Type B pancreatic cell (in vitro differentiated cells): ENCODE results near the gene IL17C. TPM values are rescaled to one million over a fixed set of nuclear protein-coding genes. Genes with fewer than 3 reads are reported as not detected.

Experiments used
- DNase-seq: peaks from one replicate; pipeline ENCODE4 v3.0.0; 2021; ENCODE audit warnings: mixed read lengths; ENCODE audit not compliant: unreplicated experiment; ENCODE audit errors: extremely low spot score
- H3K27ac Mint-ChIP-seq: 2 replicates; pipeline ENCODE4 v1.8.0; 2021; ENCODE audit warnings: mild to moderate bottlenecking, mixed read lengths
- H3K27me3 Mint-ChIP-seq: 2 replicates; pipeline ENCODE4 v1.8.0; 2021; ENCODE audit warnings: mixed read lengths
- H3K36me3 Mint-ChIP-seq: 2 replicates; pipeline ENCODE4 v1.8.0; 2021; ENCODE audit warnings: mixed read lengths
- H3K4me1 Mint-ChIP-seq: one replicate; pipeline ENCODE4 v1.8.0; 2021; ENCODE audit warnings: mixed read lengths; ENCODE audit not compliant: unreplicated experiment
- H3K4me3 Mint-ChIP-seq: 2 replicates; pipeline ENCODE4 v1.8.0; 2021; ENCODE audit warnings: mild to moderate bottlenecking, mixed read lengths
- H3K9me3 Mint-ChIP-seq: 2 replicates; pipeline ENCODE4 v1.8.0; 2021; ENCODE audit warnings: mixed read lengths
- CTCF ChIP-seq: fragments of 200-600 bp; sonication (generic); conservative IDR thresholded peaks from 2 replicates; pipeline ENCODE4 v1.5.0; 2021; ENCODE audit warnings: antibody characterized with exemption, mild to moderate bottlenecking
- total RNA-seq: library from RNA; stranded (reverse); gene quantifications from 2 replicates; pipeline ENCODE4 v1.2.1, GENCODE V29; 2021; ENCODE audit warnings: low replicate concordance

Gene IL17C
- total RNA-seq, 1 donor from 2014 or later: 0.39 TPM

- Mint-ChIP-seq H3K27ac (peak overlapping the region; percentile 64), H3K27me3 (peaks cover 18% of the 10 kb centered on the region), H3K9me3 (no peaks in the 10 kb centered on the region), H3K4me3 (no peak overlapping the region), H3K4me1 (peaks cover 9% of the 10 kb centered on the region), H3K36me3 (no peaks in the 10 kb centered on the region)
- TF ChIP-seq CTCF: no peak
- DNase-seq: no peak
Measured at GRCh38 chr16:88640498-88641247, 2.3 kb downstream of the IL17C start.

DNA sequence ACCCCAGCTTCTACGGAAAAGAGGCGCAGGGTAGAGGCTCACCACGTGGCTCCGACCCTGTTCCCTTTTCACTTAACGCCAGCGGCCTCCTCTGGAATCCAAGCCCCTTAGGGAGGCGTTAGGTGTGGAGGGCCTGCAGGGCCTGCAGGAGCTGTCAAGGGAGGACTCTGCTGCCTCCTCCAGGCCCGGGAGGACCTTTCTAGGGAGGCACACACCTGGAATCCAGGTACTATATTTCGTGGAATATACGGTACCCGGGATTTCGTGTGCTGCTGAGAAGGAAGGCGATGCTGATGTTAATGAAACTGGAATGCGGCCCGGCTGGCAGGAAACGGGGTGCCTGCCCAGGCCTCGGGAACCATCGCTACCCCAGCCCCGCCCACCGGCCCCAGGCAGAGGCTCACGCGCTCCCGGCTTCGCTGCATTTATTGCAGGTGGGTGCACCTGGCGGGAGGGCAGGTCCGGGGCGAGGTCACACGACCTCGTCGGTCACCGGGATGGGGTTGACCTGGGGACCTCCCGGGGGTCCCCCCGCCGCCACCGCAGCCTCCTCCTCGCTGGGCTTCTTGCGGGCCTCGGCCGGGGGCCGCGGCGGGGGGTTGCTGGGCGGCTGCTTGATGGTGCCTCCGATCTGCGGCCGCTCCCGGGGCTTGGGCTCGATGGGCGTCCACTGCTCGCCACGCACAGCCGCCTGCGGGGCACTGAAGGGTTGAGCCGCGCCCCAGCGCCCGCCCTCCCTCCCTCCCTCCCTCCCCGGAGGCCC lies 4.7 kb downstream of the IL17C start:
- no peak for TF ChIP-seq CTCF
- no peaks in the 10 kb centered on the region for H3K36me3 Mint-ChIP-seq
- H3K4me3 Mint-ChIP-seq: no peak overlapping the region
- H3K9me3 Mint-ChIP-seq: no peaks in the 10 kb centered on the region
- H3K4me1 Mint-ChIP-seq: peaks cover 4% of the 10 kb centered on the region
- H3K27me3 Mint-ChIP-seq: peaks cover 7% of the 10 kb centered on the region
- DNase-seq: no peak
- H3K27ac Mint-ChIP-seq: no peak overlapping the region

GRCh38 chr16:88643644-88643932 lies 5.2 kb downstream of the IL17C start:
- H3K9me3 Mint-ChIP-seq: no peaks in the 10 kb centered on the region
- TF ChIP-seq CTCF: no peak
- no peak overlapping the region for H3K4me3 Mint-ChIP-seq

DNA sequence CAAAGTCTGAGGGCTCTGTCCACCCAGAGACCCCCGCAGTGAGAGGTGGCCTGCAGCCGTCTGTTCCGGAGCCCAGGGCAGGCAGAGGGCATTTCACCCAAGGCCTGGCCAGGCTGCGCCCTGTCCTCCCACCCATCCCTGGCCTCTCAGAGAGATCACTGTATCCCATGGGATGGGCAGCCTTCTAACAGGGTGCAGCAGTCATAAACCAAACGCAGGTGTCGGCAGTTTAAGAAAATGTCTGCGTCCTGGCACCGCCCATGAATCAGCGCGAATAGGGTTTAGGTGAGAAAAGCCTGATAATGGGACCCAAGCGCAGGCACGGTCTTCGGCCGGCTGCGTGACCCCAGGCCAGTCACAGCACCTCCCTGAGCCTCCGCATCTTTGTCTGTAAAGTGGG lies 7.1 kb downstream of the IL17C start:
- H3K27me3 Mint-ChIP-seq: peaks cover under 1% of the 10 kb centered on the region
- H3K4me3 Mint-ChIP-seq: no peak overlapping the region
- TF ChIP-seq CTCF: no peak
- no peak overlapping the region for H3K27ac Mint-ChIP-seq
- H3K4me1 Mint-ChIP-seq: peaks cover 9% of the 10 kb centered on the region
- H3K9me3 Mint-ChIP-seq: no peaks in the 10 kb centered on the region
- no peaks in the 10 kb centered on the region for H3K36me3 Mint-ChIP-seq
- no peak for DNase-seq

More at GRCh38 chr16:88643644-88643932, 5.2 kb downstream of the IL17C start:
- H3K36me3 Mint-ChIP-seq: no peaks in the 10 kb centered on the region
- H3K27me3 Mint-ChIP-seq: peaks cover 5% of the 10 kb centered on the region
- no peak overlapping the region for H3K27ac Mint-ChIP-seq
- H3K4me1 Mint-ChIP-seq: peaks cover 4% of the 10 kb centered on the region
- DNase-seq: no peak

DNA sequence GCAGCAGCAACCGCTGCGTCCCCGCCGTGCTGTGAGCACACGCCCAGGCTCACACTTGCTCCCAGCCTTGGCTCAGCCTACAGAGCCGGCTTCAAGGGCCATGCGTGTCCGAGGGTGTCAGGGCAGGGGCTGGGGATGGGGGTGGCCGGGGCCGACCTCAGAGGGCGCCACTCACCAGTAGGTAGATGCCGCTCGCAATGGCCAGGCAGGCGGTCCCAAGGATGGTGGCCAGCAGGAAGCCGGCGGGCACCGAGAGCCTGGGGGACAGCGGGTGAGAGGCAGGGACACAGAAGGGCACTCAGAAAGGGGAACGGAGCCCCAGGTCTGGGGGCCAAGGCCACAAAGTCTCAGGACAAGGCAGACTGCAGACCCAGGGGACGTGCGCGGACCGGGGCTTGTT lies 7.6 kb downstream of the IL17C start:
- Mint-ChIP-seq H3K4me3 (no peak overlapping the region), H3K9me3 (no peaks in the 10 kb centered on the region), H3K4me1 (peaks cover 9% of the 10 kb centered on the region), H3K36me3 (no peaks in the 10 kb centered on the region), H3K27me3 (no peaks in the 10 kb centered on the region), H3K27ac (no peak overlapping the region)
- TF ChIP-seq CTCF: no peak
- no peak for DNase-seq
